ENCODE data around the gene SETD6. TPM values are rescaled to one million over a fixed set of nuclear protein-coding genes. Genes with fewer than 3 reads are reported as not detected.
"Not testable (repeated sequence)": the region's sequence is repeated elsewhere in the genome, so short reads cannot be mapped to it uniquely, and the experiment has no call there.

SETD6 gene
- total RNA-seq, 2 donors from 2014 or later: 9.1 to 11.6 TPM

GRCh38 chr16:58551496-58551895 is 36.2 kb downstream of the SETD6 start:
- ATAC-seq (replicated peaks in 1 of 2) (no peak), DNase-seq (no peak)
- H3K36me3 Mint-ChIP-seq (ENCODE audit: insufficient read depth in 2 of 2): peaks cover 2 to 41% of the 10 kb centered on the region in 2 donors
- H3K4me1 Mint-ChIP-seq (ENCODE audit: low read depth): no peaks in the 10 kb centered on the region
- no peaks in the 10 kb centered on the region for H3K27me3 Mint-ChIP-seq (ENCODE audit: low read depth)
- no peaks in the 10 kb centered on the region for H3K9me3 Mint-ChIP-seq
- no peak overlapping the region for H3K4me3 Mint-ChIP-seq
- no peak overlapping the region for H3K27ac Mint-ChIP-seq

DNA sequence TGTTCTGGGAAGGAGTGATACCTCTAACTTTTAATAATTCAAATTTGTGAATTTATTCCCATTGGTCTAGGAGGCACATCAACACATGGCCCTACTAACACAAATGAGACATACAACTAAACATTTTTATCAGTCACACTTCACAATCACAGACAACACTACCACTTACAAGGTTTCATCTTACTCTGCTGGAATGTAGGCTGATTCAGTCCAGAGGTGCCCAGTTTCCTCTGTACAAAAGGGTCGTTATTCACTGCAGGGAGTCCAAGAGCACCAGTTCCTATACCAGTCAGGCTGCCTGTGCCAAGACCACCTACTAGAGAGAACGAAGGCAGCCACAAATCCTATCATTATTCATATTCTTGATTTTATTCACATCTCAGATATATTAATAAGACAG is 41.4 kb downstream of the SETD6 start:
- Mint-ChIP-seq H3K4me1 (ENCODE audit: low read depth) (no peaks in the 10 kb centered on the region), H3K36me3 (ENCODE audit: insufficient read depth in 2 of 2) (peaks cover 2 to 41% of the 10 kb centered on the region in 2 donors)
- ATAC-seq (replicated peaks in 1 of 2): no peak

DNA sequence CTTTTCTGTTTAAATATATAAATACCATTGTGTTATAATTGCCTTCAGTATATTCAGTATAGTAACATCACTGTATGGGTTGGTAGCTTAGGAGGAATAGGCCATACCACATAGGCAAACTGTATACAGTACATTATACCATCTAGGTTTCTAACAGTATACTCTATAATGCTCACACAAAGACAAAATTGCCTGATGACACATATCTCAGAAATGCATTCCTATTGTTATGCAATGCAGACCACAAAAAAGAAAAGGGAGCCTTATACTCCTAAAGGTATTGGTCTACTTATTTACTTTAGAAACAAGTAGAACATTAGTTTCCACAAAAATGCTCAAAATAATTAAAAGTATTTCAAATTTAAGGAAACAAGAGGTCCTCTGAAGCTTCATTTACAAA is 47.9 kb downstream of the SETD6 start:
- H3K9me3 Mint-ChIP-seq: no peaks in the 10 kb centered on the region
- no peak for DNase-seq
- no peaks in the 10 kb centered on the region for H3K27me3 Mint-ChIP-seq (ENCODE audit: low read depth)
- peaks cover 10 to 36% of the 10 kb centered on the region in 2 donors for H3K36me3 Mint-ChIP-seq (ENCODE audit: insufficient read depth in 2 of 2)
- no peak for ATAC-seq (replicated peaks in 1 of 2)
- H3K27ac Mint-ChIP-seq: no peak overlapping the region
- no peaks in the 10 kb centered on the region for H3K4me1 Mint-ChIP-seq (ENCODE audit: low read depth)
- H3K4me3 Mint-ChIP-seq: no peak overlapping the region

More for the DNA sequence above, 41.4 kb downstream of the SETD6 start:
- no peak for DNase-seq
- Mint-ChIP-seq H3K9me3 (no peaks in the 10 kb centered on the region), H3K4me3 (no peak overlapping the region), H3K27ac (no peak overlapping the region), H3K27me3 (ENCODE audit: low read depth) (no peaks in the 10 kb centered on the region)

- ATAC-seq (replicated peaks in 1 of 2) (no peak), DNase-seq (no peak)
- Mint-ChIP-seq H3K4me3 (no peak overlapping the region), H3K4me1 (ENCODE audit: low read depth) (no peaks in the 10 kb centered on the region), H3K27ac (no peak overlapping the region), H3K9me3 (no peaks in the 10 kb centered on the region), H3K36me3 (ENCODE audit: insufficient read depth in 2 of 2) (peaks cover 9 to 35% of the 10 kb centered on the region in 2 donors), H3K27me3 (ENCODE audit: low read depth) (no peaks in the 10 kb centered on the region)
These were observed 48.5 kb downstream of the SETD6 start for GRCh38 chr16:58563775-58564174.

DNA sequence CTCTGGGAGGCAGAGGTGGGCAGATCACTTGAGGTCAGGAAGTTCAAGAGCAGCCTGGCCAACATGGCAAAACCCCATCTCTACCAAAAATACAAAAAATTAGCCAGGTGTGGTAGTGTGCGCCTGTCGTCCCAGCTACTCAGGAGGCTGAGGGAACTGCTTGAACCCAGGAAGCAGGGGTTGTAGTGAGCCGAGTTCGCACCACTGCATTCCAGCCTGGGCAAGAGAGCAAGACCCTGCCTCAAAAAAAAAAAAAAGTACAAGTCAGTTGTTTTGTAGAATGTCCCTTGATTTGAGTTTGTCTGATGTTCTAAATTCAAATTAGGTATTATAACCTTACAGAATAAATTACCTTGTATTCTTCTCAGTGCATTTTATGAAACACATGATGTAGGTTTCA is 50.4 kb downstream of the SETD6 start:
- not testable (repeated sequence) for H3K4me3 Mint-ChIP-seq; DNase-seq; H3K9me3 Mint-ChIP-seq; H3K27me3 Mint-ChIP-seq (ENCODE audit: low read depth); H3K27ac Mint-ChIP-seq; ATAC-seq (replicated peaks in 1 of 2); H3K4me1 Mint-ChIP-seq (ENCODE audit: low read depth)
- peaks cover 12 to 34% of the 10 kb centered on the region in 2 donors for H3K36me3 Mint-ChIP-seq (ENCODE audit: insufficient read depth in 2 of 2)

Other genes with a start within 250 kb of the SETD6 start
- not detected for gene PRSS54, start 220.5 kb upstream of the SETD6 start, total RNA-seq
- 10 to 100 TPM; 18.1 to 23.9 TPM for gene GINS3, start 123.0 kb upstream of the SETD6 start, total RNA-seq
- gene NDRG4, start 15.4 kb upstream of the SETD6 start, total RNA-seq: 1 to 10 TPM; 5.2 TPM
- 100 to 1,000 TPM; 295 to 315 TPM for gene CNOT1, start 114.3 kb downstream of the SETD6 start, total RNA-seq
- 1 to 10 TPM; 7.3 to 9.1 TPM for gene SLC38A7, start 169.3 kb downstream of the SETD6 start, total RNA-seq
- 10 to 100 TPM; 81.8 to 87.7 TPM for gene GOT2, start 218.8 kb downstream of the SETD6 start, total RNA-seq